Cardiac fibroblast (primary cell): Measurements from ENCODE around the gene LRRC7.
"Not testable (repeated sequence)": the region's sequence is repeated elsewhere in the genome, so short reads cannot be mapped to it uniquely, and the experiment has no call there.

Experiments used
- DNase-seq, 2 donors: peaks; one replicate each; pipeline versions ENCODE4 v3.0.0 to v3.0.0-alpha.2; 2010; ENCODE audit warnings: low read depth in 2 of 2
- H3K4me3 ChIP-seq, 2 donors: replicated peaks in 1 of 2; 1 replicate in 1 of 2; 2 replicates in 1 of 2; pipeline ENCODE4 v1.5.1; 2011; ENCODE audit warnings: low read depth in 2 of 2, low read length in 2 of 2, mild to moderate bottlenecking in 2 of 2, moderate library complexity in 1 of 2
- CTCF ChIP-seq: IDR thresholded peaks from one replicate; pipeline ENCODE4 v1.5.1; 2011; ENCODE audit warnings: low read depth, mild to moderate bottlenecking, low read length, inconsistent platforms

Gene LRRC7

GRCh38 chr1:69940816-69941215 lies 373.1 kb downstream of the LRRC7 start:
- DNase-seq = no peak
- no peak for TF ChIP-seq CTCF
- H3K4me3 ChIP-seq = no peak overlapping the region

DNA sequence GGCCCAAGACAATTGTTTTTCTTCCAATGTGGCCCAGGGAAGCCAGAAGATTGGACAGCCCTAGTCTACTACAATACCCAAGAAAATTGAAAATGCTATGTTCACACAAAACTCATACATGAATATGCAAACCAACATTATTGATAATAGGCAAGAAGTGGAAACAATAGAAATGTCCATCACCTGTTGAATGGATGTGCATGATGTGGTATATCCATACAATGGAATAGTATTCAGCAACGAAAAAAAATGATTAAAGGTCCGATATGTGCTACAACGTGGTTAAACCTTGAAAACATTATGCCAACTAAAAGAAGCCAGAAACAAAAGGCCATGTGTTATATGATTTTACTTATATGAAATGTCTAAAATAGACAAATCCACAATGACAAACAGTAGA lies 375.3 kb downstream of the LRRC7 start:
- no peak for DNase-seq
- no peak for TF ChIP-seq CTCF
- H3K4me3 ChIP-seq = no peak overlapping the region

- TF ChIP-seq CTCF = no peak
- no peak overlapping the region for H3K4me3 ChIP-seq
- DNase-seq = no peak
Measured at GRCh38 chr1:69946935-69947334, 379.2 kb downstream of the LRRC7 start.

GRCh38 chr1:69947837-69948236 lies 380.1 kb downstream of the LRRC7 start:
- H3K4me3 ChIP-seq = no peak overlapping the region
- peak in 1 of 2 donors; percentile 61 for DNase-seq
- TF ChIP-seq CTCF = no peak

DNA sequence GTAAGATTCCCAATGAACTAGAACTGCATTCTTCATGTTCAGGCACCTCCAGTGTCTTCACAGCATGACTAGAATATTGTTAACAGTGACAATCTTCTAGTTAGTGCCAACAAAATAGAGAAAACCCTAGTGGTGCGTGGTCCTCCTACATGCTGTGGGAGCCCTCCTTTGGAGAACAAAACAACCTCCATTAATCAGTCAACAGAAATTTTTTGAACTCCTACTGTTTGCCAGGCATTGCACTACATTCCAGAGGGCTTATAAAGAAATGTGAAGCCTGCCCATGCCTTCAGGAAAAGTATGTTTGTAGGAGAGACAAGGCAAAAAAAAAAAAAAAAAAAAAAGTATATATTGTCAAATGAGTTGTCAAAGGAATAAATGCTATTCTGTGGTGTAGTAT lies 385.0 kb downstream of the LRRC7 start:
- DNase-seq = no peak
- no peak overlapping the region for H3K4me3 ChIP-seq
- TF ChIP-seq CTCF = no peak

- not testable (repeated sequence) for DNase-seq
Measured at GRCh38 chr1:69962452-69962851, 394.7 kb downstream of the LRRC7 start.

DNA sequence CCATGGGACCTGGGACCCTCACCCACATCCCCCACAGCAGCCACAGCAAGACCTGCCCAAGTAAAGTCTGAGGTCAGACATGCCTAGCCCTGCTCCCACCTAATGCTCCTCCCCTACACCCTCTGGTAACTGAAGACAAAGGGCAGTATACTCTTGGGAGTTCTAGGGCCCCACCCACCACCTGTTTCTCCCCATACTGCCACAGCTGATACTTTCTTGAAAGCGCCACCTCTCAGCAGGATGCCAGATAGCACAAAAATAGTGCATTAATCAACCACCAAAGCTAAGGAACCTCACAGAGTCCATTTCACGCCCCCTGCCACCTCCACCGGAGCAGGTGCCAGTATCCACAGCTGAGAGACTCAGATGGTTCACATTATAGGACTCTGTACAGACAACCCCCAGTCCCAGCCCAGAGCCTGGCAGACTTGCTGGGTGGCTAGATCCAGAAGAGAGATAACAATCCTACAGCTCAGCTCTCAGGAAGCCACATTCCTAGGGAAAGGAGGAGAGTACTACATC lies 399.6 kb downstream of the LRRC7 start:
- TF ChIP-seq CTCF = no peak
- no peak overlapping the region for H3K4me3 ChIP-seq
- DNase-seq = no peak

More at GRCh38 chr1:69962452-69962851, 394.7 kb downstream of the LRRC7 start:
- not testable (repeated sequence) for H3K4me3 ChIP-seq
